Activated T-cell treated with anti-CD3 and anti-CD28 coated beads for 24 hours (primary cell): ENCODE measurements around the gene FHOD3.
"Not testable (repeated sequence)": the region's sequence is repeated elsewhere in the genome, so short reads cannot be mapped to it uniquely, and the experiment has no call there.

Experiments
- DNase-seq: peaks from one replicate; pipeline ENCODE4 v3.0.0-alpha.2; 2020; ENCODE audit warnings: low read depth

FHOD3 gene

GRCh38 chr18:36711014-36711725 lies 413.7 kb downstream of the FHOD3 start:
- DNase-seq: no peak

GRCh38 chr18:36711813-36712444 lies 414.4 kb downstream of the FHOD3 start:
- DNase-seq: no peak

GRCh38 chr18:36714476-36714875 lies 417.0 kb downstream of the FHOD3 start:
- no peak for DNase-seq

GRCh38 chr18:36717422-36718110 lies 420.1 kb downstream of the FHOD3 start:
- no peak for DNase-seq

GRCh38 chr18:36718705-36719328 lies 421.3 kb downstream of the FHOD3 start:
- no peak for DNase-seq

GRCh38 chr18:36719630-36720029 lies 422.1 kb downstream of the FHOD3 start:
- DNase-seq: no peak

DNA sequence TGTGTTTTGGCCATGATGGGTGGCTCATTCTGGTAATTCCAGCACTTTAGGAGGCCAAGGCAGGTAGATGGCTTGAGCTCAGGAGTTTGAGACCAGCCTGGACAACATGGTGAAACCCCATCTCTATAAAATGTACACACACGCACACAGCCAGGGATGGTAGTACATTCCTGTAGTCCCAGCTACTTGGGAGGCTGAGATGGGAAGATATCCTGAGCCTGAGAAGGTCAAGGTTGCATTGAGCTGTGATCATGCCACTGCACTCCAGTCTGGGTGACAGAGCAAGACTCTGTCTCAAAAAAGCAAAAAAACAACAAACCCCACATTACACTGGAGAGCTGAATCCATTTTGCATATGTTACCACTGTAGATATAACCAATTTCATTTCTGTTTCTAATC lies 423.8 kb downstream of the FHOD3 start:
- DNase-seq: not testable (repeated sequence)

DNA sequence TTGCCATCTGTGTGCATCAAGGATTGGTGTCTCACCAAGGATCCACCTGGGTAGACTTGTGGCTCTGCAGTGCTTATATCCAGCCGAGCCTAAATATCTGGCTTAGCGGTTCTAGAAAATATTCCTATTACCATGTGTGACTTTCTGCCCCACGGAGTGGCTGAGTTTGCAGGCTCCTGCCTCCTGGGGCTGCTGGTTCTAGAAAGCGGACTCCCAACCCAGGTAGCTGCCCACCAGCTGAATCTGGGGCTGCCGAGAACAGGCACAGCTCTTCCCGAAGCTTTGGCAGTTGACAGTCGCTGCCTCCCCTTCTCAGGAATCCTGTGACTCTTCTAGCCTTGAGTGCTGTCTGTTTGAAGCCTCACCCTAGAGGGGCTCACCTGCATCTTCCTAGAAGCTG lies 426.7 kb downstream of the FHOD3 start:
- no peak for DNase-seq

- no peak for DNase-seq
Observed at GRCh38 chr18:36724591-36725001, 427.1 kb downstream of the FHOD3 start.

- no peak for DNase-seq
Observed at GRCh38 chr18:36728345-36728744, 430.8 kb downstream of the FHOD3 start.

GRCh38 chr18:36729197-36729596 lies 431.7 kb downstream of the FHOD3 start:
- DNase-seq: no peak

- DNase-seq: no peak
Observed at GRCh38 chr18:36732264-36732663, 434.8 kb downstream of the FHOD3 start.

GRCh38 chr18:36733150-36733549 lies 435.6 kb downstream of the FHOD3 start:
- no peak for DNase-seq

GRCh38 chr18:36734596-36734995 lies 437.1 kb downstream of the FHOD3 start:
- DNase-seq: no peak

- DNase-seq: no peak
Observed at GRCh38 chr18:36735130-36735529, 437.6 kb downstream of the FHOD3 start.

DNA sequence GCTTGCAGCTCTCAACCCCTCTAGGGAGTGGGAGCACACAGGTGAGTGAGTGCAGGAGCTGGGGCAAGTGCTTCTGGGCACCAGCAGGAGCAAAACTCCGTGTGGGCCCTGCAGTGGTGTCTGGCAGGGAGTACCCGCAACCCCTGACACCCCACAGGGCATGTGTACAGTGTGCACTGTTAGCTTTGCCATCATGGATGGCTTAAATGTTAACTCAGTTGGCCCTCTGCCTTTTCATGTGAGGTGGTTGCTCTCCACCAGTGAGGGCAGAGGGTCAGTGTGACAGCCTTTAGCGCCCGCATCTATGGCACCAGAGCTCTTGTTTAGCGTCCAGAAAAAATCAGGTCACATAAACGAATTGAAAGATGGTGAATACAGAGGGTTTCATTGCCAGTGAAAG lies 438.6 kb downstream of the FHOD3 start:
- DNase-seq: no peak

GRCh38 chr18:36737316-36737715 lies 439.8 kb downstream of the FHOD3 start:
- DNase-seq: no peak

- no peak for DNase-seq
Observed at GRCh38 chr18:36744261-36744876, 446.9 kb downstream of the FHOD3 start.

- DNase-seq: no peak
Observed at GRCh38 chr18:36745219-36745975, 447.9 kb downstream of the FHOD3 start.

DNA sequence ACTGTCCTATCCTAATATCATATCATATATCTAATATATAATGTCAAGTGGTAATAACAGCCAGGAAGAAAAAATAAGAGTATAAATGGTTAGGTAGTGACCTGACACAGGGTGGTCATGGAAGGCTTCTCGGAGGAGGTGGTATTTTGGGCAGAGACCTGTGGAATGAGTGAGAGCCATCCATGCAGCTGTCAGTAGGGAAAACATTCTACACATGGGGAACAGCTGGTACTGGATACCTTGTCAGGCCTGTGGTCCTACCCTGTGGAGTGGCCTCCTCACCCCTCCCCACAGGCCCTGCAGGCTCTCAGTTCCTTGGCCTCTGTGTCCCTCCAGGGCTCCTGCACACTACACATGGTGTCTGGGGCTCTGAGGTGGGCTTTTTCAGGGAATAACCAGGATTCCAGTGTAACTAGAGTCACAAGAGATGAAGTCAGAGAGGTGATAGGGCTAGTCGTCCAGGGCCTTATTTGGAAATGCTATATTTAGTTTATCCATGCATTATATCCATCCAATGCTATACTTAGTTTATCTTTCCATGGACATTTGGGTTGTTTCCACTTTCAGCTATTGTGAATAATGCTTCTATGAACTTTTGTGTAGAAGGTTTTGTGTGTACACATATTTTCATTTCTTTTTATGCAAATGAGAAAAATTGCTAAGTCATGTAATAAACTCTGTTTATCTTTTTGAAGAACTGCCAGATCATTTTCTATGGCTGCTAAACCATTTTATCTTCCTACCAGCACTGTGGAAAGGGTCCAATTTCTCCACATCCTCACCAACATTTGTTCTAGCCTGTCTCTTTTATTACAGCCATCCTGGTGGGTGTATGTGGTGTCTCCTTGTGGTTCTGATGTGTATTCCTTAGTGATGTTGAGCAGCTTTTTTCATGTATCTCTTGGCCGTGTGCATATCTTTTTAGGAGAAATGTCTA lies 455.7 kb downstream of the FHOD3 start:
- DNase-seq: no peak
